ENCODE data around the gene ACOX3.

- TF ChIP-seq, protein P1, sequence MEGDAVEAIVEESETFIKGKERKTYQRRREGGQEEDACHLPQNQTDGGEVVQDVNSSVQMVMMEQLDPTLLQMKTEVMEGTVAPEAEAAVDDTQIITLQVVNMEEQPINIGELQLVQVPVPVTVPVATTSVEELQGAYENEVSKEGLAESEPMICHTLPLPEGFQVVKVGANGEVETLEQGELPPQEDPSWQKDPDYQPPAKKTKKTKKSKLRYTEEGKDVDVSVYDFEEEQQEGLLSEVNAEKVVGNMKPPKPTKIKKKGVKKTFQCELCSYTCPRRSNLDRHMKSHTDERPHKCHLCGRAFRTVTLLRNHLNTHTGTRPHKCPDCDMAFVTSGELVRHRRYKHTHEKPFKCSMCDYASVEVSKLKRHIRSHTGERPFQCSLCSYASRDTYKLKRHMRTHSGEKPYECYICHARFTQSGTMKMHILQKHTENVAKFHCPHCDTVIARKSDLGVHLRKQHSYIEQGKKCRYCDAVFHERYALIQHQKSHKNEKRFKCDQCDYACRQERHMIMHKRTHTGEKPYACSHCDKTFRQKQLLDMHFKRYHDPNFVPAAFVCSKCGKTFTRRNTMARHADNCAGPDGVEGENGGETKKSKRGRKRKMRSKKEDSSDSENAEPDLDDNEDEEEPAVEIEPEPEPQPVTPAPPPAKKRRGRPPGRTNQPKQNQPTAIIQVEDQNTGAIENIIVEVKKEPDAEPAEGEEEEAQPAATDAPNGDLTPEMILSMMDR (conservative IDR thresholded peaks at IDR 0.05; ENCODE audit: low read length): no peak
- TF ChIP-seq EZH2phosphoT487 (IDR thresholded peaks at IDR 0.05; ENCODE audit: borderline replicate concordance, low read depth, low read length): no peak
These were observed 29.0 kb downstream of the ACOX3 start for GRCh38 chr4:8411351-8412180.

Data from OCI-LY7 (cell line).